HepG2 (cell line): ENCODE data around the gene PLXND1. TPM values are rescaled to one million over a fixed set of nuclear protein-coding genes. Genes with fewer than 3 reads are reported as not detected.

Source experiments
- AHR ChIP-seq: IDR thresholded peaks from 2 replicates; pipeline ENCODE4 v1.6.1; 2018; ENCODE audit warnings: missing genetic modification reagents, missing compliant biosample characterization
- ARNT ChIP-seq: fragments of 450-650 bp; IDR thresholded peaks from 2 replicates; pipeline ENCODE4 v1.6.1; 2017
- ATF3 ChIP-seq: sonication (generic); formaldehyde crosslinking; IDR thresholded peaks from 2 replicates; pipeline ENCODE4 v1.4.0; 2020; ENCODE audit warnings: missing genetic modification reagents
- ATF4 ChIP-seq, 2 experiments: fragments of 450-650 bp in 1 of 2; sonication (generic) in 1 of 2; formaldehyde crosslinking; IDR thresholded peaks; 2 replicates each; pipeline versions ENCODE4 v1.5.0 to v1.8.0; 2020 to 2022; ENCODE audit warnings: mild to moderate bottlenecking in 1 of 2, missing genetic modification reagents in 1 of 2
- FOXA1 ChIP-seq, 2 experiments: fragments of 450-650 bp in 1 of 2; sonication (generic) in 1 of 2; formaldehyde crosslinking in 1 of 2; IDR thresholded peaks; 2 replicates each; pipeline versions ENCODE4 v1.4.0 to v1.6.1; 2016 to 2020; ENCODE audit warnings: missing genetic modification reagents in 1 of 2
- GPBP1L1 ChIP-seq: sonication (generic); formaldehyde crosslinking; IDR thresholded peaks from 2 replicates; pipeline ENCODE4 v1.5.0; 2020; ENCODE audit warnings: mild to moderate bottlenecking, missing genetic modification reagents
- HHEX ChIP-seq: IDR thresholded peaks from 2 replicates; pipeline ENCODE4 v1.6.1; 2016; ENCODE audit warnings: control low read depth
- HNRNPL ChIP-seq: fragments of 200-400 bp; formaldehyde crosslinking; IDR thresholded peaks from 2 replicates; pipeline ENCODE4 v1.6.1; 2017; ENCODE audit warnings: mild to moderate bottlenecking, low read depth, low read length
- JARID2 ChIP-seq: sonication (generic); formaldehyde crosslinking; IDR thresholded peaks from 2 replicates; pipeline ENCODE4 v1.8.1; 2023; ENCODE audit warnings: missing genetic modification reagents, inconsistent platforms; ENCODE audit not compliant: insufficient replicate concordance
- KMT2B ChIP-seq: IDR thresholded peaks from 2 replicates; pipeline ENCODE4 v1.6.1; 2016; ENCODE audit warnings: missing genetic modification reagents, missing compliant biosample characterization
- MXI1 ChIP-seq: IDR thresholded peaks from 3 replicates; pipeline ENCODE4 v1.6.1; 2012; ENCODE audit warnings: low read depth, low read length, inconsistent platforms, borderline replicate concordance
- PHF5A ChIP-seq: IDR thresholded peaks from one replicate; pipeline ENCODE4 v1.6.1; 2018; ENCODE audit warnings: low read depth, missing genetic modification reagents; ENCODE audit not compliant: unreplicated experiment
- PRDM15 ChIP-seq: sonication (generic); formaldehyde crosslinking; IDR thresholded peaks from 2 replicates; pipeline ENCODE4 v1.4.0; 2020; ENCODE audit warnings: missing genetic modification reagents
- SALL2 ChIP-seq: sonication (generic); formaldehyde crosslinking; IDR thresholded peaks from 2 replicates; pipeline ENCODE4 v1.8.1; 2023; ENCODE audit warnings: mild to moderate bottlenecking, missing genetic modification reagents, inconsistent platforms
- SMARCE1 ChIP-seq: fragments of 450-650 bp; IDR thresholded peaks from 2 replicates; pipeline ENCODE4 v1.6.1; 2017; ENCODE audit warnings: borderline replicate concordance
- UBTF ChIP-seq: sonication (generic); formaldehyde crosslinking; IDR thresholded peaks from 2 replicates; pipeline ENCODE4 v1.4.0; 2020; ENCODE audit warnings: mild to moderate bottlenecking, missing genetic modification reagents
- ZFX ChIP-seq: sonication (generic); formaldehyde crosslinking; IDR thresholded peaks from 2 replicates; pipeline ENCODE4 v1.4.0; 2020; ENCODE audit warnings: mild to moderate bottlenecking, low read depth, missing genetic modification reagents, moderate library complexity
- ZFYVE20 ChIP-seq: sonication (generic); formaldehyde crosslinking; IDR thresholded peaks from 2 replicates; pipeline ENCODE4 v1.8.0; 2023; ENCODE audit warnings: low read depth, mild to moderate bottlenecking, moderate library complexity, missing genetic modification reagents, borderline replicate concordance
- ZIK1 ChIP-seq: sonication (generic); formaldehyde crosslinking; IDR thresholded peaks from 2 replicates; pipeline ENCODE4 v1.5.0; 2020; ENCODE audit warnings: mild to moderate bottlenecking, low read depth, missing genetic modification reagents, borderline replicate concordance
- ZNF720 ChIP-seq: sonication (generic); formaldehyde crosslinking; IDR thresholded peaks from 2 replicates; pipeline ENCODE4 v1.4.0; 2020; ENCODE audit warnings: missing genetic modification reagents
- ZNF768 ChIP-seq: sonication (generic); formaldehyde crosslinking; IDR thresholded peaks from 2 replicates; pipeline ENCODE4 v1.4.0; 2020; ENCODE audit warnings: missing genetic modification reagents
- polyA plus RNA-seq, 8 experiments: library from polyadenylated mRNA; depleted of rRNA in 3 of 8; stranded (reverse) in 7 of 8; unstranded in 1 of 8; fragments of >200 nt; fragmentation: Illumina TruSeq in 4 of 8; extraction: Trizol in 4 of 8; gene quantifications; 2 replicates each; pipeline versions ENCODE4 v1.2.1 to v1.2.3, GENCODE V29; 2011 to 2016; ENCODE audit warnings: low read depth in 4 of 8, missing spikeins in 1 of 8, mixed read lengths in 1 of 8; ENCODE audit not compliant: insufficient read depth in 1 of 8
- total RNA-seq, 5 experiments: library from RNA; depleted of rRNA; stranded (reverse); fragments of >200 nt; fragmentation: Illumina TruSeq; extraction: Trizol; gene quantifications; 2 replicates each; pipeline ENCODE4 v1.2.3, GENCODE V29; 2016; ENCODE audit warnings: low read depth in 1 of 5

The PLXND1 gene
- total and polyA plus RNA-seq, 2 of the 13 experiments (the other 11 are each of a cell fraction or from before 2014, with no cell fraction given): 15.9 to 42.0 TPM

GRCh38 chr3:129602730-129603560, 3.5 kb downstream of the PLXND1 start (continued):
- peak; percentile 96 for TF ChIP-seq ZNF768 (CRISPR knock-in tag)
- 0 out of 2 replicates have a peak, but pooled peaks have one; percentile 25 for TF ChIP-seq ZFX
- no peak for TF ChIP-seq ARNT
- TF ChIP-seq ZFYVE20 (CRISPR knock-in tag): no peak
- TF ChIP-seq SALL2 (CRISPR knock-in tag): no peak
- no peak for TF ChIP-seq MXI1
- TF ChIP-seq JARID2 (CRISPR knock-in tag): no peak
- TF ChIP-seq AHR (CRISPR knock-in tag): no peak
- no peak for TF ChIP-seq FOXA1 (IDR thresholded peaks at IDR 0.05)
- no peak for TF ChIP-seq FOXA1 (CRISPR knock-in tag; IDR thresholded peaks at IDR 0.05)
- no peak for TF ChIP-seq ATF4 (CRISPR knock-in tag; IDR thresholded peaks at IDR 0.05)
- no peak for TF ChIP-seq ZIK1 (CRISPR knock-in tag)
- no peak for TF ChIP-seq ATF3 (CRISPR knock-in tag)
- TF ChIP-seq PRDM15: no peak
- TF ChIP-seq KMT2B: no peak
- TF ChIP-seq PHF5A (CRISPR knock-in tag): no peak
- 0 out of 2 replicates have a peak, but pooled peaks have one; percentile 7 for TF ChIP-seq UBTF (CRISPR knock-in tag)
- TF ChIP-seq ZNF720: no peak
- TF ChIP-seq HHEX (CRISPR knock-in tag): no peak
- no peak for TF ChIP-seq SMARCE1
- peak; percentile 94 for TF ChIP-seq HNRNPL
- no peak for TF ChIP-seq GPBP1L1 (CRISPR knock-in tag)
